Right cardiac atrium (tissue), 5 donors: ENCODE data around the gene ST6GAL1. TPM values are rescaled to one million over a fixed set of nuclear protein-coding genes. Genes with fewer than 3 reads are reported as not detected.

ENCODE experiments used
- ATAC-seq, 2 donors: fragments of 200-7000 bp; cut with Tn5 transposase; one replicate each; pipeline versions ENCODE4 v1.8.0 to v1.9.1; 2020; ENCODE audit warnings: moderate library complexity in 2 of 2, mild to moderate bottlenecking in 1 of 2
- DNase-seq, 3 donors: peaks; one replicate each; pipeline ENCODE4 v3.0.0-alpha.2; 2020
- H3K27ac ChIP-seq: one replicate; pipeline ENCODE4 v1.5.1; 2013; ENCODE audit warnings: mild to moderate bottlenecking, low read length, control low read depth, moderate library complexity
- H3K27me3 ChIP-seq: one replicate; pipeline ENCODE4 v1.6.1; 2013; ENCODE audit not compliant: control insufficient read depth, insufficient read depth
- H3K4me1 ChIP-seq: one replicate; pipeline ENCODE4 v1.6.1; 2013; ENCODE audit warnings: low read length; ENCODE audit not compliant: control insufficient read depth, insufficient read depth
- H3K4me3 ChIP-seq: one replicate; pipeline ENCODE4 v1.5.1; 2013; ENCODE audit warnings: low read length, control low read depth
- H3K9me3 ChIP-seq: one replicate; pipeline ENCODE4 v1.6.1; 2013; ENCODE audit warnings: low read length; ENCODE audit not compliant: control insufficient read depth
- WGBS: extraction: QIAGEN DNeasy Blood & Tissue Kit; methylation state at CpG from one replicate; pipeline ENCODE4 v1.1.7; 2013; 5-methylcytosine and 5-hydroxymethylcytosine counted together
- intact Hi-C, 4 donors: fragments of 100-400 bp; cut with DNase I; formaldehyde crosslinking; loops; one replicate each; pipeline versions ENCODE4 v1.11.0 to v1.14.0; 2022 to 2023
- polyA plus RNA-seq: library from polyadenylated mRNA; stranded (reverse); fragments of 200-250 nt; gene quantifications from one replicate; pipeline ENCODE4 v1.2.3, GENCODE V29; 2013
- total RNA-seq, 4 donors: library from RNA; stranded (reverse); fragmentation: NEBNext Ultra II Directional; extraction: Animal tissue kit (Norgen Biotek cat#: 25700); gene quantifications; one replicate each; pipeline ENCODE4 v1.2.1, GENCODE V29; 2021
- donor health status: healthy with polysubstance abuse.
- donor health status: DM: no; HTN: yes; CAD: no.
- donor health status: DM: no; HTN: no; CAD: no.
- donor health status: DM: no; HTN: yes; CAD: no; lungs with severe emphysema.
- donor health status: DM: yes; HTN: yes; CAD: no.

Gene ST6GAL1
- total and polyA plus RNA-seq, 5 donors: 25.2 to 69.2 (median 64.7) TPM

DNA sequence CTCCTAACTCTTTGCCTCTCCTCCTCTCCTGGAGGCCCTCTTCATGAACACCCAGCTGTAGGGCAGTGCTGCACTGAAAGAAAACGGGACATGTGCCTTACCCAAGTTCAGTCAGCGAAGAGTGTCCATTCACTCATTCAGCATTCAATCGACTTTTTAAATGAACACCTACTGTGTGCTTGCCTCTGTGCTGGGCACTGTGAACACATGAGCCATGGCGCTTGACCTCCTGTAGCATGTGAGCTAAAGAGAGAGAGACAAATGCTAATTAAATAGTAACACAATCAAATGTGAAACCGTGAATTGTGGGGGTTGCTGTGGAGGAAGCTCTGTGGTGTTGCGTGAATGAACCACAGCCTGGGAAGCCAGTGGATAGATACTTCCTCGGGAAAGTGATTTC lies 43.4 kb downstream of the ST6GAL1 start:
- intact Hi-C loops: no loop called here
- no peak for ATAC-seq

DNA sequence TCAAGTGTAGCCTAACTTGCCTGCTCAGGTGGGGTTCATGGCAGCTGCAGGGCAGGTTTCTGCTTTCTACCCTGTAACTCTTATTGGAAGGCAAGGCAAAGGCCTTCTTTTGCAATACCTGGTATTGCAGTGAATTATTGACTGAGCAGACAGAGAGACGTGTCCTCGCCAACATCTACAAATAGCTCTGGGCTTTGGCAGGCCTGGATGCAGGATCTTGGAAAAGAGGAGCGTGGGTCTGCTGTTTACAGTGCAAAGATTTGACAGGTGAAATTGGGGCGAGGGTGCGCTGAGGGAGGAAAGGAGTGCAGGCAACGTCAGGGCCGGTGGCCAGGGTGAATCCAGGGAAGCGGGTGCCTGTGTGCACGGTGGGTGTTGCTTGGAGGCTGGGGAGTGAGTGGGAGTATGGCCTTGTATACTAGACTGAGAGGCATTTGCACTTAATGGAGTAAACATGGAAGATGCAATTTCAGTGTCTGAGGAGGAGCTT lies 44.5 kb downstream of the ST6GAL1 start:
- H3K27me3 ChIP-seq: no peaks in the 10 kb centered on the region
- intact Hi-C loops: loop anchor here in 2 of 4 donors (5.0 kb wide), 2 partner anchors 38 to 43 kb away; partner anchors contain the start of gene ST6GAL1 (in 1 of the 2)
- ATAC-seq (no peak), DNase-seq (no peak)
- 71% methylated on average over 9 of the region's 9 CpGs for WGBS
- no peaks in the 10 kb centered on the region for H3K9me3 ChIP-seq
- H3K4me1 ChIP-seq: peaks cover 16% of the 10 kb centered on the region
- H3K4me3 ChIP-seq: no peak overlapping the region
- peak overlapping the region; percentile 85 for H3K27ac ChIP-seq

More for the DNA sequence above, 43.4 kb downstream of the ST6GAL1 start:
- Histone ChIP-seq H3K4me1 (peaks cover 19% of the 10 kb centered on the region), H3K4me3 (no peak overlapping the region), H3K9me3 (no peaks in the 10 kb centered on the region), H3K27me3 (no peaks in the 10 kb centered on the region), H3K27ac (no peak overlapping the region)
- no peak for DNase-seq
- 90% methylated on average over 7 of the region's 7 CpGs for WGBS

DNA sequence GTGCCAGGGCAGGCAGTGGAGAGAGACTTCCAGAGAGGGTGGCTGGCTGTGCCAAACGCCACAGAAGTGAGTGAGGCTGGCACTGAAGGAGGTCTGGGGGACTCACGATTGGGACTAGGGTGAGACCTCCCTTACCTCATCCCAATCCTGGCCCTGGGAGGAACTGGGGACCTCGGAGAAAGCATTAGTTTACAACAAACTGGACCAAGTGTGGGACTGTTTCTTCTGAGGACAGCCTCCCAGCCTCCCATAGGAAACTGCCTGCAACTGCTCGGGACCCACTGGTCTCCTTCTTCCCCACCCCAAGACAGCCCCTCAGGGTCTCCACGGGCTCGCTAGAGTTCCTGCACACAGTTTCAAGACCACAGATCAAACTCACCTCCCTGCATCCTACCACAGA lies 45.4 kb downstream of the ST6GAL1 start:
- ATAC-seq (no peak), DNase-seq (no peak)
- peaks cover 16% of the 10 kb centered on the region for H3K4me1 ChIP-seq
- no peak overlapping the region for H3K4me3 ChIP-seq
- intact Hi-C loops: loop anchor here in 2 of 4 donors (5.0 kb wide), 2 partner anchors 38 to 43 kb away; partner anchors contain the start of gene ST6GAL1 (in 1 of the 2)
- H3K27ac ChIP-seq: peak overlapping the region; percentile 85
- H3K9me3 ChIP-seq: no peaks in the 10 kb centered on the region
- WGBS: 78% methylated on average over 6 of the region's 6 CpGs
- H3K27me3 ChIP-seq: no peaks in the 10 kb centered on the region

GRCh38 chr3:186976837-186977750 lies 46.8 kb downstream of the ST6GAL1 start:
- Histone ChIP-seq H3K4me3 (no peak overlapping the region), H3K4me1 (peaks cover 14% of the 10 kb centered on the region), H3K27ac (peak overlapping the region; percentile 96), H3K9me3 (no peaks in the 10 kb centered on the region), H3K27me3 (no peaks in the 10 kb centered on the region)
- peak; percentile 84 to 90 (median 85) for DNase-seq
- peak; percentile 91 to 94 for ATAC-seq
- 17% methylated on average over 17 of the region's 17 CpGs for WGBS
- intact Hi-C loops: loop anchor here in 2 of 4 donors (5.0 kb wide), 2 partner anchors 40 to 45 kb away; partner anchors contain the start of gene ST6GAL1 (in 1 of the 2)

- Histone ChIP-seq H3K4me1 (peaks cover 14% of the 10 kb centered on the region), H3K27ac (peak overlapping the region; percentile 23), H3K4me3 (no peak overlapping the region), H3K9me3 (no peaks in the 10 kb centered on the region), H3K27me3 (no peaks in the 10 kb centered on the region)
- DNase-seq (no peak), ATAC-seq (no peak)
- intact Hi-C loops: loop anchor here in 2 of 4 donors (5.0 kb wide), 2 partner anchors 41 to 46 kb away; partner anchors contain the start of gene ST6GAL1 (in 1 of the 2)
- WGBS: 92% methylated on average over 2 of the region's 2 CpGs
Measured at GRCh38 chr3:186978712-186979111, 48.4 kb downstream of the ST6GAL1 start.

DNA sequence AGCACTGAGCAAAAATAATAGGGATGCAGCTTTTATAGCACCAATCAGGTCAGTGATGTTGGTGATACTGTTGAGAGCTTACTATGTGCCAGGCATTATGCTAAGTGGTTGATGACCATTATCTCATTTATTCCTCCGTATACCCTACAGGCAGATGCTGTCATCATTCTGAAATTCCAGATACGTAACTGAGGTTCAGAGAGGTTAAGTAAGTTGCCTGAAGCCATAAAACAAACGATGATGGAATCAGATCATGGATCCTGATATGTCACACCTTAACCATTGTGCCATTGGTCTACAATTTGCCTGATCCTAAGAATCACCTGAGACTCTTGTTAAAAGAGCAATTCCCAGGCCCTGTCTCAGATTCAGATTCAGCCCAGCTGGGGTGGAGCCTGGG lies 49.5 kb downstream of the ST6GAL1 start:
- DNase-seq: no peak
- no peak for ATAC-seq
- no peaks in the 10 kb centered on the region for H3K9me3 ChIP-seq
- no peak overlapping the region for H3K4me3 ChIP-seq
- intact Hi-C loops: loop anchor here in 2 of 4 donors (5.0 kb wide), 2 partner anchors 43 to 48 kb away; partner anchors contain the start of gene ST6GAL1 (in 1 of the 2)
- no peak overlapping the region for H3K27ac ChIP-seq
- no peaks in the 10 kb centered on the region for H3K27me3 ChIP-seq
- H3K4me1 ChIP-seq: peaks cover 18% of the 10 kb centered on the region
- WGBS: 78% methylated on average over 3 of the region's 3 CpGs

GRCh38 chr3:186980989-186981388 lies 50.7 kb downstream of the ST6GAL1 start:
- DNase-seq (no peak), ATAC-seq (no peak)
- Histone ChIP-seq H3K9me3 (no peaks in the 10 kb centered on the region), H3K27me3 (no peaks in the 10 kb centered on the region), H3K27ac (no peak overlapping the region), H3K4me3 (no peak overlapping the region), H3K4me1 (peaks cover 16% of the 10 kb centered on the region)
- intact Hi-C loops: no loop called here
- WGBS: 75% methylated on average over 2 of the region's 2 CpGs

DNA sequence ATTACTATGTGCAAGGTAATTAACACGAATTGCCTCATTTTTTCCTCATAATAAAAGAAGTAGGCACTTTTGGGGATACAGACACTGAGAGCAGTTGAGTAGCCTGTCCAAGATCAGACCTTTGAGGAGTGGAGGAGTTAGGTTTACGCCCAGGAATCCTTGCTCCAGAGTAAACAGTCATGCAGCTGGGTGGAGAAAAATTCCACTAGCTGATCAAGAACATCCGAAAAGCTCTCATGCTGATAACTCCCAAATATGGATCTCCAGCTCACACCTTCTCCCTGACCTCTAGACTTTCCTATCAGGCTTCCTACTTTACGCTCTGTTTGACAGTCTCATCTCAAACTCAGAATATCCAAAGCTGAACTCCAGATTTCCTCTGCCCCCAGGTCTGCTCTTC lies 53.3 kb downstream of the ST6GAL1 start:
- H3K27me3 ChIP-seq: no peaks in the 10 kb centered on the region
- peaks cover 11% of the 10 kb centered on the region for H3K4me1 ChIP-seq
- DNase-seq: no peak
- H3K9me3 ChIP-seq: no peaks in the 10 kb centered on the region
- no peak overlapping the region for H3K4me3 ChIP-seq
- intact Hi-C loops: no loop called here
- H3K27ac ChIP-seq: no peak overlapping the region
- 61% methylated on average over 4 of the region's 4 CpGs for WGBS
- peak; percentile 43 to 87 for ATAC-seq

DNA sequence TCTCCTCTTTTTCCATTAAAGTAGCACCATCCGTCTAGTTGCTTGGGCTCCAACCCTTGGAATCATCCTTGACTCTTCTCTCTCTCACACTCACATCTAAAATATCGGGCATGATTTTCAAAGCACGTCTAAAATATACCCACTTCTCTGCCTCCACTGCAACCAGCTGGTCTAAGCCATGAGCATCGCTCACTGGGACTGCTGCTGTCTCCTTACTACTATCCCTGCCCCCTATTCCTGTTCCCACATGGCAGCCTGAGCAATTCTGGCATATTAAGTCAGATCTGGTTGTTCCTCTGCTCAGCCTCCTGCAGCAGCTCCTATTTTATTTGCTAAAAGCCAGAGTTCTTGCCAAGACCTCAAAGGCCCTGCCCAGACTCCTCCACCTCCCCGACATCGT lies 53.7 kb downstream of the ST6GAL1 start:
- no peaks in the 10 kb centered on the region for H3K9me3 ChIP-seq
- 76% methylated on average over 6 of the region's 6 CpGs for WGBS
- intact Hi-C loops: no loop called here
- no peak overlapping the region for H3K27ac ChIP-seq
- ATAC-seq: peak in 1 of 2 donors; percentile 8
- no peak overlapping the region for H3K4me3 ChIP-seq
- no peak for DNase-seq
- H3K4me1 ChIP-seq: peaks cover 11% of the 10 kb centered on the region
- H3K27me3 ChIP-seq: no peaks in the 10 kb centered on the region

- Histone ChIP-seq H3K27me3 (no peaks in the 10 kb centered on the region), H3K4me3 (no peak overlapping the region), H3K9me3 (no peaks in the 10 kb centered on the region), H3K27ac (no peak overlapping the region), H3K4me1 (peaks cover 11% of the 10 kb centered on the region)
- WGBS: 51% methylated on average over 14 of the region's 14 CpGs
- DNase-seq: peak in 2 of 3 donors; percentile 39 to 74
- ATAC-seq: peak; percentile 18 to 40
- intact Hi-C loops: no loop called here
Measured at GRCh38 chr3:186985661-186986364, 55.5 kb downstream of the ST6GAL1 start.
